Ishikawa (cell line): ENCODE data around the gene AVPR1B.

Experiments
- CEBPB ChIP-seq: IDR thresholded peaks from 2 replicates; pipeline ENCODE4 v1.6.1; 2012
- CREB1 ChIP-seq: IDR thresholded peaks from 2 replicates; pipeline ENCODE4 v1.6.1; 2012; ENCODE audit warnings: low read depth
- EGR1 ChIP-seq: IDR thresholded peaks from 2 replicates; pipeline ENCODE4 v1.6.1; 2012
- EP300 ChIP-seq: IDR thresholded peaks from 2 replicates; pipeline ENCODE4 v1.6.1; 2012; ENCODE audit warnings: borderline replicate concordance
- FOXM1 ChIP-seq: IDR thresholded peaks from 2 replicates; pipeline ENCODE4 v1.6.1; 2012; ENCODE audit warnings: low read depth, borderline replicate concordance
- MAX ChIP-seq: IDR thresholded peaks from 2 replicates; pipeline ENCODE4 v1.6.1; 2012
- NFIC ChIP-seq: IDR thresholded peaks from 2 replicates; pipeline ENCODE4 v1.6.1; 2012
- RAD21 ChIP-seq: IDR thresholded peaks from 2 replicates; pipeline ENCODE4 v1.6.1; 2012; ENCODE audit warnings: low read depth
- REST ChIP-seq: IDR thresholded peaks from 2 replicates; pipeline ENCODE4 v1.6.1; 2012; ENCODE audit warnings: low read depth, mild to moderate bottlenecking
- TAF1 ChIP-seq: IDR thresholded peaks from 2 replicates; pipeline ENCODE4 v1.6.1; 2012; ENCODE audit warnings: low read depth, mild to moderate bottlenecking
- TCF12 ChIP-seq: IDR thresholded peaks from 2 replicates; pipeline ENCODE4 v1.6.1; 2012; ENCODE audit warnings: low read depth
- TEAD4 ChIP-seq: IDR thresholded peaks from 2 replicates; pipeline ENCODE4 v1.6.1; 2012
- USF1 ChIP-seq: IDR thresholded peaks from 2 replicates; pipeline ENCODE4 v1.6.1; 2012
- YY1 ChIP-seq: IDR thresholded peaks from 2 replicates; pipeline ENCODE4 v1.6.1; 2012; ENCODE audit warnings: low read depth
- ZBTB7A ChIP-seq: IDR thresholded peaks from 2 replicates; pipeline ENCODE4 v1.6.1; 2012; ENCODE audit warnings: low read depth

AVPR1B gene

GRCh38 chr1:206094024-206094423 lies 23.2 kb downstream of the AVPR1B start:
- TF ChIP-seq USF1 (no peak), CREB1 (no peak), YY1 (no peak), EP300 (no peak), MAX (no peak), NFIC (no peak), TAF1 (no peak), RAD21 (no peak), FOXM1 (no peak), CEBPB (no peak)

GRCh38 chr1:206089341-206089740 lies 27.8 kb downstream of the AVPR1B start:
- TF ChIP-seq FOXM1 (no peak), TAF1 (no peak), CREB1 (no peak), RAD21 (no peak), NFIC (no peak), REST (no peak), TCF12 (no peak), TEAD4 (no peak), USF1 (no peak), EGR1 (no peak)

GRCh38 chr1:206087091-206087490 lies 30.1 kb downstream of the AVPR1B start:
- TF ChIP-seq CEBPB (no peak), EP300 (no peak), USF1 (no peak), TEAD4 (no peak), FOXM1 (no peak), EGR1 (no peak), ZBTB7A (no peak), CREB1 (no peak), TCF12 (no peak), REST (no peak)

- TF ChIP-seq TAF1 (no peak), REST (no peak), FOXM1 (no peak), USF1 (no peak), CREB1 (no peak), MAX (no peak), ZBTB7A (no peak), EGR1 (no peak), EP300 (no peak), NFIC (no peak), TEAD4 (no peak)
Observed at GRCh38 chr1:206083750-206084149, 33.4 kb downstream of the AVPR1B start.
